Measurements from ENCODE around the gene MISP.

MISP gene

DNA sequence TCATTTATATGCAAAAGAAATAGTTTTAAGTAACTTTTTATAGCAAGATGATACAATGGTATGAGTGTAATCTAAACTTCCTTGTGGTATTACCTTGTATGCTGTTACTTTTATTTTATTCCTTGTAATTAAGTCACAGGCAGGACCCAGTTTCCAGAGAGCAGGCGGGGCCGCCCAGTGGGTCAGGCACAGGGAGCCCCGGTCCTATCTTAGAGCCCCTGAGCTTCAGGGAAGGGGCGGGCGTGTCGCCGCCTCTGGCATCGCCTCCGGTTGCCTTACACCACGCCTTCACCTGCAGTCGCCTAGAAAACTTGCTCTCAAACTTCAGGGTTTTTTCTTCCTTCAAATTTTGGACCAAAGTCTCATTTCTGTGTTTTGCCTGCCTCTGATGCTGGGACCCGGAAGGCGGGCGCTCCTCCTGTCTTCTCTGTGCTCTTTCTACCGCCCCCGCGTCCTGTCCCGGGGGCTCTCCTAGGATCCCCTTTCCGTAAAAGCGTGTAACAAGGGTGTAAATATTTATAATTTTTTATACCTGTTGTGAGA is 60.7 kb downstream of the MISP start:
- DNase-seq = no peak

GRCh38 chr19:812049-812746 is 61.3 kb downstream of the MISP start:
- no peak for DNase-seq

DNA sequence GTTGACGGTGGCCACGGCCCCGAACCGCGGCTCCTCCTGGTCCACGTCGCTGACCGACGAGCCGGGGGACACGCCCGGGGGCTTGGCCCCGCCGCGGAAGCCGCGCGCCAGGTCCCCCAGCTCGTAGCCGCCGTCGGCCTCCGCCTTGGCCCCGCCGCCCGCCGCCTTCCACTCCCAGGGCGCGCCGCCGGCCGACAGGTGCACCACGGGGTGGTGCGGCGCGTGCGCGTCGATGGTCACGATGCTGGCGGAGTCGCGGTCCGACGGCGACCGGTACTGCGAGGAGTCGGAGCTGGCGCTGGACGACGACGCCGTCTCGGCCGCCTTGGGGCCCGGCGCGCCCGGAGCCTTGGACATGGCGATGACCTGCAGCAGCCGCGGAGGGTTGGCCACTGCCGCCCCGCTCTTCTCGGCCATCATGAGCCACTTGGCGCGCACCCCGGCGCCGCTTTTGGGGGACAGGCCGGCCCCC is 61.9 kb downstream of the MISP start:
- DNase-seq = no peak

- DNase-seq = no peak
Measured at GRCh38 chr19:813219-814151, 62.6 kb downstream of the MISP start.

All from DMS 273 treated with DMSO at 0.1 percent for 48 hours (cell line).